ENCODE data around the gene CKLF. TPM values are rescaled to one million over a fixed set of nuclear protein-coding genes. Genes with fewer than 3 reads are reported as not detected.

CKLF gene
- total RNA-seq, 1 experiment from 2014 or later, result 21.0 TPM

- no peak for TF ChIP-seq STAT6 (CRISPR knock-in tag; conservative IDR thresholded peaks at IDR 0.05; ENCODE audit: low read depth)
Measured at GRCh38 chr16:66517586-66518263, 34.7 kb upstream of the CKLF start (continued).

DNA sequence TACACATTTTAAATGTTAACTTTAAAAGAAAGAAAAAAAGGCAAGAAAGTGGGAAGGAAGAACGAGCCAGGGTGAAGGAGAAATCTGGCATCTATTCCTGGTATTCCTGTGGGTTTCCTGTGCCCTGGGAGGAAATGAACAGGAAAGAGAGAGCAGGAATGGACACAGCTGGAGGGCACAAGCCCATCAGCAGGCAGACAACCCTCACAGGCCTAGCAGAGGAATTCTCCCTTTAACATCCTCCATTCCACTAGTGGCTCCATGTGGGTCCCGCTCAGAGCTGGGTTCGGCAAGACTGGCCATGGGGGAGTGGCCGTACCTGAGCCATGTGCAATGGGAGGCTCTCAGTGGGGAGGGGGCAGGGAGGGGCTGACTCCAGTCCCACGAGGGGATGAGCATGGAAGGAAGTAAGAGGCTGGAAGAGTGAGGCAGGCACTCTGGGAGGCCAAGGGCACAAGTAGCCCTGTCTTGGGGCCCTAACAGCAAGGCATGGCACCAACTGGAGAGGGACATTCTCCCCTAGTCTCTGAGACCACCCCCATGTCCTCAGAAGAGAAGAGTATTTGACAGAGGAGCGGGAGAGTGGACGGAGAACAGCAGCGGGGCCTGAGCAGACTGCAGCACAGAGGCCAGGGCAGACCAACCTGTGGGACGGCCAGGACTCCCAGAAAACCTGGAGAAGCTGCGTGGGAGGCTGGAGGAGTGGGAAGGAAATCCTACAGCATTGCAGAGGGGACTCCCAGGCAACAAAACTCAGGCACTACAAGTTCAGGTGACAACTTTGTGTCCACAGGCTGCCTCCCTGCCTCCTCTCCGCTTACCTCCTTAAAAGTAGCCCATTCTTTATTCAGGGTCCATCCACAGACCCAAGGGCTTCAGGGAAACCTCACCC is 32.6 kb upstream of the CKLF start:
- ChIA-PET POLR2A (no interaction called here), CTCF (interaction anchor here (0.9 to 1.5 kb wide), 3 partner anchors 43 to 113 kb away, joined by 3 to 5 read pairs (median 3); no protein-coding TSS in a partner anchor)
- Mint-ChIP-seq H3K27ac (no peak overlapping the region), H3K9me3 (peaks cover 1% of the 10 kb centered on the region; the same call in 1 of the 2 replicates), H3K27me3 (ENCODE audit: low read depth) (no peaks in the 10 kb centered on the region), H3K4me3 (no peak overlapping the region), H3K36me3 (peaks cover 4% of the 10 kb centered on the region), H3K4me1 (peaks cover 20% of the 10 kb centered on the region)
- TF ChIP-seq, protein P1, sequence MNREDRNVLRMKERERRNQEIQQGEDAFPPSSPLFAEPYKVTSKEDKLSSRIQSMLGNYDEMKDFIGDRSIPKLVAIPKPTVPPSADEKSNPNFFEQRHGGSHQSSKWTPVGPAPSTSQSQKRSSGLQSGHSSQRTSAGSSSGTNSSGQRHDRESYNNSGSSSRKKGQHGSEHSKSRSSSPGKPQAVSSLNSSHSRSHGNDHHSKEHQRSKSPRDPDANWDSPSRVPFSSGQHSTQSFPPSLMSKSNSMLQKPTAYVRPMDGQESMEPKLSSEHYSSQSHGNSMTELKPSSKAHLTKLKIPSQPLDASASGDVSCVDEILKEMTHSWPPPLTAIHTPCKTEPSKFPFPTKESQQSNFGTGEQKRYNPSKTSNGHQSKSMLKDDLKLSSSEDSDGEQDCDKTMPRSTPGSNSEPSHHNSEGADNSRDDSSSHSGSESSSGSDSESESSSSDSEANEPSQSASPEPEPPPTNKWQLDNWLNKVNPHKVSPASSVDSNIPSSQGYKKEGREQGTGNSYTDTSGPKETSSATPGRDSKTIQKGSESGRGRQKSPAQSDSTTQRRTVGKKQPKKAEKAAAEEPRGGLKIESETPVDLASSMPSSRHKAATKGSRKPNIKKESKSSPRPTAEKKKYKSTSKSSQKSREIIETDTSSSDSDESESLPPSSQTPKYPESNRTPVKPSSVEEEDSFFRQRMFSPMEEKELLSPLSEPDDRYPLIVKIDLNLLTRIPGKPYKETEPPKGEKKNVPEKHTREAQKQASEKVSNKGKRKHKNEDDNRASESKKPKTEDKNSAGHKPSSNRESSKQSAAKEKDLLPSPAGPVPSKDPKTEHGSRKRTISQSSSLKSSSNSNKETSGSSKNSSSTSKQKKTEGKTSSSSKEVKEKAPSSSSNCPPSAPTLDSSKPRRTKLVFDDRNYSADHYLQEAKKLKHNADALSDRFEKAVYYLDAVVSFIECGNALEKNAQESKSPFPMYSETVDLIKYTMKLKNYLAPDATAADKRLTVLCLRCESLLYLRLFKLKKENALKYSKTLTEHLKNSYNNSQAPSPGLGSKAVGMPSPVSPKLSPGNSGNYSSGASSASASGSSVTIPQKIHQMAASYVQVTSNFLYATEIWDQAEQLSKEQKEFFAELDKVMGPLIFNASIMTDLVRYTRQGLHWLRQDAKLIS (CRISPR knock-in tag; IDR thresholded peaks at IDR 0.05; ENCODE audit: borderline replicate concordance), result no peak
- TF ChIP-seq ZNF121 (CRISPR knock-in tag; IDR thresholded peaks at IDR 0.05) (no peak), ZNF317 (CRISPR knock-in tag; IDR thresholded peaks at IDR 0.05; ENCODE audit: borderline replicate concordance, low read depth) (no peak)
- TF ChIP-seq, protein P2, sequence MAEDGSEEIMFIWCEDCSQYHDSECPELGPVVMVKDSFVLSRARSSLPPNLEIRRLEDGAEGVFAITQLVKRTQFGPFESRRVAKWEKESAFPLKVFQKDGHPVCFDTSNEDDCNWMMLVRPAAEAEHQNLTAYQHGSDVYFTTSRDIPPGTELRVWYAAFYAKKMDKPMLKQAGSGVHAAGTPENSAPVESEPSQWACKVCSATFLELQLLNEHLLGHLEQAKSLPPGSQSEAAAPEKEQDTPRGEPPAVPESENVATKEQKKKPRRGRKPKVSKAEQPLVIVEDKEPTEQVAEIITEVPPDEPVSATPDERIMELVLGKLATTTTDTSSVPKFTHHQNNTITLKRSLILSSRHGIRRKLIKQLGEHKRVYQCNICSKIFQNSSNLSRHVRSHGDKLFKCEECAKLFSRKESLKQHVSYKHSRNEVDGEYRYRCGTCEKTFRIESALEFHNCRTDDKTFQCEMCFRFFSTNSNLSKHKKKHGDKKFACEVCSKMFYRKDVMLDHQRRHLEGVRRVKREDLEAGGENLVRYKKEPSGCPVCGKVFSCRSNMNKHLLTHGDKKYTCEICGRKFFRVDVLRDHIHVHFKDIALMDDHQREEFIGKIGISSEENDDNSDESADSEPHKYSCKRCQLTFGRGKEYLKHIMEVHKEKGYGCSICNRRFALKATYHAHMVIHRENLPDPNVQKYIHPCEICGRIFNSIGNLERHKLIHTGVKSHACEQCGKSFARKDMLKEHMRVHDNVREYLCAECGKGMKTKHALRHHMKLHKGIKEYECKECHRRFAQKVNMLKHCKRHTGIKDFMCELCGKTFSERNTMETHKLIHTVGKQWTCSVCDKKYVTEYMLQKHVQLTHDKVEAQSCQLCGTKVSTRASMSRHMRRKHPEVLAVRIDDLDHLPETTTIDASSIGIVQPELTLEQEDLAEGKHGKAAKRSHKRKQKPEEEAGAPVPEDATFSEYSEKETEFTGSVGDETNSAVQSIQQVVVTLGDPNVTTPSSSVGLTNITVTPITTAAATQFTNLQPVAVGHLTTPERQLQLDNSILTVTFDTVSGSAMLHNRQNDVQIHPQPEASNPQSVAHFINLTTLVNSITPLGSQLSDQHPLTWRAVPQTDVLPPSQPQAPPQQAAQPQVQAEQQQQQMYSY (CRISPR knock-in tag; IDR thresholded peaks at IDR 0.05), result peak; percentile 87
- DNase-seq (ENCODE audit: low spot score) (no peak), ATAC-seq (no peak)

GRCh38 chr16:66520406-66521170 is 31.8 kb upstream of the CKLF start:
- POLR2A ChIA-PET, result no interaction called here
- Mint-ChIP-seq H3K4me3 (no peak overlapping the region), H3K27me3 (ENCODE audit: low read depth) (no peaks in the 10 kb centered on the region), H3K9me3 (no peaks in the 10 kb centered on the region), H3K4me1 (peaks cover 14% of the 10 kb centered on the region), H3K27ac (no peak overlapping the region), H3K36me3 (no peaks in the 10 kb centered on the region; the same call in 1 of the 2 replicates)
- ATAC-seq (no peak), DNase-seq (ENCODE audit: low spot score) (no peak)
- CTCF ChIA-PET, result interaction anchor here (0.9 to 3.3 kb wide), 4 partner anchors 9 to 114 kb away, joined by 3 to 12 read pairs (median 4); no protein-coding TSS in a partner anchor
- TF ChIP-seq ZNF396 (CRISPR knock-in tag; IDR thresholded peaks at IDR 0.05; ENCODE audit: borderline replicate concordance) (no peak), OVOL2 (CRISPR knock-in tag; IDR thresholded peaks at IDR 0.05; ENCODE audit: borderline replicate concordance) (no peak), NR3C1 (CRISPR knock-in tag; conservative IDR thresholded peaks at IDR 0.05; ENCODE audit: low read depth) (no peak)
- TF ChIP-seq, protein P3, sequence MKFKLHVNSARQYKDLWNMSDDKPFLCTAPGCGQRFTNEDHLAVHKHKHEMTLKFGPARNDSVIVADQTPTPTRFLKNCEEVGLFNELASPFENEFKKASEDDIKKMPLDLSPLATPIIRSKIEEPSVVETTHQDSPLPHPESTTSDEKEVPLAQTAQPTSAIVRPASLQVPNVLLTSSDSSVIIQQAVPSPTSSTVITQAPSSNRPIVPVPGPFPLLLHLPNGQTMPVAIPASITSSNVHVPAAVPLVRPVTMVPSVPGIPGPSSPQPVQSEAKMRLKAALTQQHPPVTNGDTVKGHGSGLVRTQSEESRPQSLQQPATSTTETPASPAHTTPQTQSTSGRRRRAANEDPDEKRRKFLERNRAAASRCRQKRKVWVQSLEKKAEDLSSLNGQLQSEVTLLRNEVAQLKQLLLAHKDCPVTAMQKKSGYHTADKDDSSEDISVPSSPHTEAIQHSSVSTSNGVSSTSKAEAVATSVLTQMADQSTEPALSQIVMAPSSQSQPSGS (CRISPR knock-in tag; IDR thresholded peaks at IDR 0.05; ENCODE audit: borderline replicate concordance, low read depth), result no peak
- TF ChIP-seq, protein P4, sequence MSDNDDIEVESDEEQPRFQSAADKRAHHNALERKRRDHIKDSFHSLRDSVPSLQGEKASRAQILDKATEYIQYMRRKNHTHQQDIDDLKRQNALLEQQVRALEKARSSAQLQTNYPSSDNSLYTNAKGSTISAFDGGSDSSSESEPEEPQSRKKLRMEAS (CRISPR knock-in tag; IDR thresholded peaks at IDR 0.05), result no peak

All from WTC11 (cell line).